Measurements from ENCODE around the gene FOXJ2.

FOXJ2 gene

GRCh38 chr12:8038659-8039114 lies 6.2 kb downstream of the FOXJ2 start:
- Histone ChIP-seq H3K27ac (ENCODE audit: low read depth in 2 of 2, low read length in 2 of 2) (no peak overlapping the region), H3K9me3 (ENCODE audit: control insufficient read depth in 2 of 2, low read length in 2 of 2) (no peaks in the 10 kb centered on the region), H3K9ac (ENCODE audit: low read depth in 1 of 2, low read length in 2 of 2) (peak overlapping the region; percentile 29 to 36), H3K27me3 (ENCODE audit: control insufficient read depth in 2 of 2, insufficient read depth in 2 of 2, low read length in 2 of 2) (no peaks in the 10 kb centered on the region), H3K4me3 (ENCODE audit: low read length in 2 of 2) (peak overlapping the region; percentile 15 to 21), H3K4me1 (ENCODE audit: control insufficient read depth in 2 of 2, insufficient read depth in 2 of 2, low read length in 2 of 2) (peaks cover 38 to 39% of the 10 kb centered on the region in 2 donors), H3K36me3 (ENCODE audit: control insufficient read depth in 2 of 2, insufficient read depth in 2 of 2, low read length in 2 of 2) (peaks cover 21 to 25% of the 10 kb centered on the region in 2 donors)

DNA sequence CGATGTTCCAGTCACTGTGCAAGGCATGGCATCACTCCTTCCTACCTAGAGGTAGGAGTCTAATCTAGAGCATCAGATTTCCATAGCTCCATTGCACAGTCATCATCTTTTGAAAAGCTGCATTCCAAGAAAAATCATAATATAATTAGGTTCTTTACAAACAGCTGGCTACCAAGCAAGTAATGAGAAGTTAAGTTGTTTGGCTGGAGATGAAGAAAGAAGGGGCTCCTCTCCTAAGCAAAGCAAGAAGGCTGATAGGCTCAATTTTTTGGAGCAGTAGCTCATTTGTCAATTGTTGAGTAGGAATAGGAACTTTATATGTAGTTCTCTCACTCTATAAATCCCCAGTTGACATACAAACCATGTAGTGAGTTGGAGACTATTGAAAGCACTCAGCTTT lies 8.3 kb downstream of the FOXJ2 start:
- Histone ChIP-seq H3K27ac (ENCODE audit: low read depth in 2 of 2, low read length in 2 of 2) (no peak overlapping the region), H3K4me1 (ENCODE audit: control insufficient read depth in 2 of 2, insufficient read depth in 2 of 2, low read length in 2 of 2) (peaks cover 21 to 22% of the 10 kb centered on the region in 2 donors), H3K9ac (ENCODE audit: low read depth in 1 of 2, low read length in 2 of 2) (no peak overlapping the region), H3K9me3 (ENCODE audit: control insufficient read depth in 2 of 2, low read length in 2 of 2) (no peaks in the 10 kb centered on the region), H3K36me3 (ENCODE audit: control insufficient read depth in 2 of 2, insufficient read depth in 2 of 2, low read length in 2 of 2) (peaks cover 33 to 38% of the 10 kb centered on the region in 2 donors), H3K27me3 (ENCODE audit: control insufficient read depth in 2 of 2, insufficient read depth in 2 of 2, low read length in 2 of 2) (no peaks in the 10 kb centered on the region), H3K4me3 (ENCODE audit: low read length in 2 of 2) (no peak overlapping the region)

- Histone ChIP-seq H3K4me1 (ENCODE audit: control insufficient read depth in 2 of 2, insufficient read depth in 2 of 2, low read length in 2 of 2) (no peaks in the 10 kb centered on the region), H3K36me3 (ENCODE audit: control insufficient read depth in 2 of 2, insufficient read depth in 2 of 2, low read length in 2 of 2) (peaks cover 53 to 63% of the 10 kb centered on the region in 2 donors), H3K9me3 (ENCODE audit: control insufficient read depth in 2 of 2, low read length in 2 of 2) (no peaks in the 10 kb centered on the region), H3K27me3 (ENCODE audit: control insufficient read depth in 2 of 2, insufficient read depth in 2 of 2, low read length in 2 of 2) (no peaks in the 10 kb centered on the region), H3K4me3 (ENCODE audit: low read length in 2 of 2) (no peak overlapping the region), H3K27ac (ENCODE audit: low read depth in 2 of 2, low read length in 2 of 2) (no peak overlapping the region), H3K9ac (ENCODE audit: low read depth in 1 of 2, low read length in 2 of 2) (no peak overlapping the region)
Observed at GRCh38 chr12:8045952-8046944, 13.7 kb downstream of the FOXJ2 start.

- H3K9ac ChIP-seq (ENCODE audit: low read depth in 1 of 2, low read length in 2 of 2) = no peak overlapping the region
- no peaks in the 10 kb centered on the region for H3K4me1 ChIP-seq (ENCODE audit: control insufficient read depth in 2 of 2, insufficient read depth in 2 of 2, low read length in 2 of 2)
- H3K9me3 ChIP-seq (ENCODE audit: control insufficient read depth in 2 of 2, low read length in 2 of 2) = no peaks in the 10 kb centered on the region
- no peak overlapping the region for H3K27ac ChIP-seq (ENCODE audit: low read depth in 2 of 2, low read length in 2 of 2)
- H3K4me3 ChIP-seq (ENCODE audit: low read length in 2 of 2) = no peak overlapping the region
- peaks cover 54 to 66% of the 10 kb centered on the region in 2 donors for H3K36me3 ChIP-seq (ENCODE audit: control insufficient read depth in 2 of 2, insufficient read depth in 2 of 2, low read length in 2 of 2)
- H3K27me3 ChIP-seq (ENCODE audit: control insufficient read depth in 2 of 2, insufficient read depth in 2 of 2, low read length in 2 of 2) = no peaks in the 10 kb centered on the region
Observed at GRCh38 chr12:8047842-8048241, 15.3 kb downstream of the FOXJ2 start.

DNA sequence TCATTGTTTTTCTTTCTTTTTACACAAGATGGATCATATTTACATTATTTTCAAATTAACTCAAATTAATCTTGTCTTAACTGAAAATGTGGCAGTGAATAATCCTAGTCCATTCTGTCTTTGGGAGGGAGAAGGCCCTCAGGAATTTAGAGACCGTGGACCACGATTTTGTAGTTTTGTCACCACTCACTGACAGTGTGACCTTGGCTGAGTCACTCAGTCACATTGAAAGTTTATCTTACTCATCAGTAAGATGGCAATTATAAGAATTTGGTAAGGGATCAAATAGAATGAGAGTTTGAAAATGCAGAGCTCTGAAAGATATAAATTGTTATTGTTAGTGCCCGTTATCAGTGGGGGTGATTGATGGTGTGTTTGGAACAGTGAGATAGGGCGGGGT lies 16.4 kb downstream of the FOXJ2 start:
- no peaks in the 10 kb centered on the region for H3K9me3 ChIP-seq (ENCODE audit: control insufficient read depth in 2 of 2, low read length in 2 of 2)
- no peak overlapping the region for H3K4me3 ChIP-seq (ENCODE audit: low read length in 2 of 2)
- H3K4me1 ChIP-seq (ENCODE audit: control insufficient read depth in 2 of 2, insufficient read depth in 2 of 2, low read length in 2 of 2) = no peaks in the 10 kb centered on the region
- no peak overlapping the region for H3K9ac ChIP-seq (ENCODE audit: low read depth in 1 of 2, low read length in 2 of 2)
- H3K27me3 ChIP-seq (ENCODE audit: control insufficient read depth in 2 of 2, insufficient read depth in 2 of 2, low read length in 2 of 2) = no peaks in the 10 kb centered on the region
- no peak overlapping the region for H3K27ac ChIP-seq (ENCODE audit: low read depth in 2 of 2, low read length in 2 of 2)
- peaks cover 56 to 66% of the 10 kb centered on the region in 2 donors for H3K36me3 ChIP-seq (ENCODE audit: control insufficient read depth in 2 of 2, insufficient read depth in 2 of 2, low read length in 2 of 2)

DNA sequence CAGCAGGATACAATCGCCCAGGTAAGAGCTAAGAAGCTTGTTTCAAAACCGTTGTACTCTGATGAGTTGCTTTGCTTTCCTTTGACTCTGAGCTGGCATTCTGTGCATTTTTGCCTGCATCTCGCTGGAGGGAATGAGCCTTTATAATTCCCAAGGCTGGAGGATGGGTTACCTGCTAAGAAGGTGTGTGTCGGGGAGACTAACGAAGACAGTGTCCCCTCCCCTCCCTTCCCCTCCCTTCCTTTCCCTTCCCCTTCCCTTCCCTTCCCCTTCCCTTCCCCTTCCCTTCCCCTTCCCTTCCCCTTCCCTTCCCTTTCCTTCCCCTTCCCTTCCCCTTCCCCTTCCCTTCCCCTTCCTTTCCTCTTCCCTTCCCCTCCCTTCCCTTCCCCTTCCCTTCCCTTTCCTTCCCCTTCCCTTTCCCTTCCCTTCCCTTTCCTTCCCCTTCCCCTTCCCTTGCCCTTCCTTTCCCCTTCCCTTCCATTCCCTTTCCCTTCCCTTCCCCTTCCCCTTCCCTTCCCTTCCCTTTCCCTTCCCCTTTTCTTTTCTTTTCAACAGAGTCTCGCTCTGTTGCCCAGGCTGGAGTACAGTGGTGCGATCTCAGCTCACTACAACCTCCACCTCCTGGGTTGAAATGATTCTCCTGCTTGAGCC lies 18.2 kb downstream of the FOXJ2 start:
- Histone ChIP-seq H3K36me3 (ENCODE audit: control insufficient read depth in 2 of 2, insufficient read depth in 2 of 2, low read length in 2 of 2) (peaks cover 49 to 66% of the 10 kb centered on the region in 2 donors), H3K27me3 (ENCODE audit: control insufficient read depth in 2 of 2, insufficient read depth in 2 of 2, low read length in 2 of 2) (no peaks in the 10 kb centered on the region), H3K27ac (ENCODE audit: low read depth in 2 of 2, low read length in 2 of 2) (no peak overlapping the region), H3K4me3 (ENCODE audit: low read length in 2 of 2) (no peak overlapping the region), H3K9me3 (ENCODE audit: control insufficient read depth in 2 of 2, low read length in 2 of 2) (no peaks in the 10 kb centered on the region), H3K9ac (ENCODE audit: low read depth in 1 of 2, low read length in 2 of 2) (no peak overlapping the region), H3K4me1 (ENCODE audit: control insufficient read depth in 2 of 2, insufficient read depth in 2 of 2, low read length in 2 of 2) (no peaks in the 10 kb centered on the region)

DNA sequence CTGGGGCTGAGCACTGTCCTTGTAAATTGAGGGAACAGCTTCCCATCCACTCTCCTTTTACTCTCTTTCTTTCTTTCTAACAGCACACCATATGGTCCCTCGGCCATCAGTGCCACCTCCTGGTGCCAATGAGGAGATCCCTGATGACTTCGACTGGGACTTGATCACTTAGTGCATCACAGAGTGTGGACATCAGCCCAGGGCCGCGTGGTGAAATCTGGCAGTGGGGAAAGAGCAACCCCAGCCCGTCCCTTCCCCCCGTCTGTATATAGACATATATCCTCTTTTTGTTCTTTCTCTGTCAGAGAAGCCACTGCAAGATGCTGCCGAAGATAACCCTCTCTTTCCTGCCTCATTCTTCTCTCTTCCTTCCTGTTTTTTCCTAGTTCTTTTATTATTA lies 20.2 kb downstream of the FOXJ2 start:
- Histone ChIP-seq H3K9me3 (ENCODE audit: control insufficient read depth in 2 of 2, low read length in 2 of 2) (no peaks in the 10 kb centered on the region), H3K4me3 (ENCODE audit: low read length in 2 of 2) (no peak overlapping the region), H3K27ac (ENCODE audit: low read depth in 2 of 2, low read length in 2 of 2) (no peak overlapping the region), H3K9ac (ENCODE audit: low read depth in 1 of 2, low read length in 2 of 2) (no peak overlapping the region), H3K36me3 (ENCODE audit: control insufficient read depth in 2 of 2, insufficient read depth in 2 of 2, low read length in 2 of 2) (peaks cover 46 to 59% of the 10 kb centered on the region in 2 donors), H3K27me3 (ENCODE audit: control insufficient read depth in 2 of 2, insufficient read depth in 2 of 2, low read length in 2 of 2) (no peaks in the 10 kb centered on the region), H3K4me1 (ENCODE audit: control insufficient read depth in 2 of 2, insufficient read depth in 2 of 2, low read length in 2 of 2) (no peaks in the 10 kb centered on the region)

DNA sequence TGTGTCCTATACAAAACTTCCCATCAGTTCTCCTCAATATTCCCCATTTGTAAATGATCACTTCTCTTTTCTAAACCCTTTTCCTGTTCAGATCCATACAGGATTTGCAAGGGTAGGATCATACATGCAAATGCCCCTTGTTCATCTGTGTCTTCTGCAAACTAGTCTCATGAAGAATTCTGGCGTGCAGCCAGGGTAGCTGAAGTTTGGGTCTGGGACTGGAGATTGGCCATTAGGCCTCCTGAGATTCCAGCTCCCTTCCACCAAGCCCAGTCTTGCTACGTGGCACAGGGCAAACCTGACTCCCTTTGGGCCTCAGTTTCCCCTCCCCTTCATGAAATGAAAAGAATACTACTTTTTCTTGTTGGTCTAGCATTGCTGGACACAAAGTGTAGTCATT lies 22.3 kb downstream of the FOXJ2 start:
- H3K27ac ChIP-seq (ENCODE audit: low read depth in 2 of 2, low read length in 2 of 2) = no peak overlapping the region
- H3K9me3 ChIP-seq (ENCODE audit: control insufficient read depth in 2 of 2, low read length in 2 of 2) = no peaks in the 10 kb centered on the region
- no peaks in the 10 kb centered on the region for H3K27me3 ChIP-seq (ENCODE audit: control insufficient read depth in 2 of 2, insufficient read depth in 2 of 2, low read length in 2 of 2)
- H3K36me3 ChIP-seq (ENCODE audit: control insufficient read depth in 2 of 2, insufficient read depth in 2 of 2, low read length in 2 of 2) = peaks cover 25 to 40% of the 10 kb centered on the region in 2 donors
- no peaks in the 10 kb centered on the region for H3K4me1 ChIP-seq (ENCODE audit: control insufficient read depth in 2 of 2, insufficient read depth in 2 of 2, low read length in 2 of 2)
- H3K9ac ChIP-seq (ENCODE audit: low read depth in 1 of 2, low read length in 2 of 2) = no peak overlapping the region
- H3K4me3 ChIP-seq (ENCODE audit: low read length in 2 of 2) = no peak overlapping the region

DNA sequence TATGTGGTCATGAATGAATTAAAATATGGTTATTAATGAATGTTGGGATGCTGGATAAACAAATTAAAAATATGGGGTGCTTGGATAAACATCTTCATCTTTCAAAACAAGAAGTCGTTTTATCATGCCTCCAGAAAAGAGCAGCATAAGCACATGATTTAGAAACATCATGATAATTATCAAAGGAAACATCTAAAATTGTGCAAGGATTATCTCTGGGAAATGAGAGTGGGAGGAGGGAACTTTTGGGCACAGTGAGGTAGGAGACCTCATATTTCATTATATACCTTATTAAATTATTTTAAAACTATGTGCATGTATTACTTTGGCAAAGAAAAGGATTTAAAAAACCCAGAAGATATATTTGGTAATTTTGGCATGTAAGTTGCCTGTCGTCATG lies 24.8 kb downstream of the FOXJ2 start:
- Histone ChIP-seq H3K9ac (ENCODE audit: low read depth in 1 of 2, low read length in 2 of 2) (no peak overlapping the region), H3K36me3 (ENCODE audit: control insufficient read depth in 2 of 2, insufficient read depth in 2 of 2, low read length in 2 of 2) (peaks cover 17 to 26% of the 10 kb centered on the region in 2 donors), H3K9me3 (ENCODE audit: control insufficient read depth in 2 of 2, low read length in 2 of 2) (no peaks in the 10 kb centered on the region), H3K4me1 (ENCODE audit: control insufficient read depth in 2 of 2, insufficient read depth in 2 of 2, low read length in 2 of 2) (no peaks in the 10 kb centered on the region), H3K27ac (ENCODE audit: low read depth in 2 of 2, low read length in 2 of 2) (no peak overlapping the region), H3K4me3 (ENCODE audit: low read length in 2 of 2) (no peak overlapping the region), H3K27me3 (ENCODE audit: control insufficient read depth in 2 of 2, insufficient read depth in 2 of 2, low read length in 2 of 2) (no peaks in the 10 kb centered on the region)

- no peak overlapping the region for H3K9ac ChIP-seq (ENCODE audit: low read depth in 1 of 2, low read length in 2 of 2)
- peaks cover 12 to 21% of the 10 kb centered on the region in 2 donors for H3K36me3 ChIP-seq (ENCODE audit: control insufficient read depth in 2 of 2, insufficient read depth in 2 of 2, low read length in 2 of 2)
- H3K27me3 ChIP-seq (ENCODE audit: control insufficient read depth in 2 of 2, insufficient read depth in 2 of 2, low read length in 2 of 2) = no peaks in the 10 kb centered on the region
- no peaks in the 10 kb centered on the region for H3K9me3 ChIP-seq (ENCODE audit: control insufficient read depth in 2 of 2, low read length in 2 of 2)
- no peak overlapping the region for H3K27ac ChIP-seq (ENCODE audit: low read depth in 2 of 2, low read length in 2 of 2)
- no peak overlapping the region for H3K4me3 ChIP-seq (ENCODE audit: low read length in 2 of 2)
- H3K4me1 ChIP-seq (ENCODE audit: control insufficient read depth in 2 of 2, insufficient read depth in 2 of 2, low read length in 2 of 2) = no peaks in the 10 kb centered on the region
Observed at GRCh38 chr12:8057839-8058238, 25.3 kb downstream of the FOXJ2 start.
